GM19395 (cell line): ENCODE results near the gene HDAC6.
"Not testable (repeated sequence)": the region's sequence is repeated elsewhere in the genome, so short reads cannot be mapped to it uniquely, and the experiment has no call there.

Experiments used
- ATAC-seq: cut with Tn5 transposase; IDR thresholded peaks from one replicate; pipeline ENCODE4 v1.9.1; 2021; ENCODE audit warnings: mild to moderate bottlenecking, moderate library complexity; ENCODE audit not compliant: unreplicated experiment

The HDAC6 gene

DNA sequence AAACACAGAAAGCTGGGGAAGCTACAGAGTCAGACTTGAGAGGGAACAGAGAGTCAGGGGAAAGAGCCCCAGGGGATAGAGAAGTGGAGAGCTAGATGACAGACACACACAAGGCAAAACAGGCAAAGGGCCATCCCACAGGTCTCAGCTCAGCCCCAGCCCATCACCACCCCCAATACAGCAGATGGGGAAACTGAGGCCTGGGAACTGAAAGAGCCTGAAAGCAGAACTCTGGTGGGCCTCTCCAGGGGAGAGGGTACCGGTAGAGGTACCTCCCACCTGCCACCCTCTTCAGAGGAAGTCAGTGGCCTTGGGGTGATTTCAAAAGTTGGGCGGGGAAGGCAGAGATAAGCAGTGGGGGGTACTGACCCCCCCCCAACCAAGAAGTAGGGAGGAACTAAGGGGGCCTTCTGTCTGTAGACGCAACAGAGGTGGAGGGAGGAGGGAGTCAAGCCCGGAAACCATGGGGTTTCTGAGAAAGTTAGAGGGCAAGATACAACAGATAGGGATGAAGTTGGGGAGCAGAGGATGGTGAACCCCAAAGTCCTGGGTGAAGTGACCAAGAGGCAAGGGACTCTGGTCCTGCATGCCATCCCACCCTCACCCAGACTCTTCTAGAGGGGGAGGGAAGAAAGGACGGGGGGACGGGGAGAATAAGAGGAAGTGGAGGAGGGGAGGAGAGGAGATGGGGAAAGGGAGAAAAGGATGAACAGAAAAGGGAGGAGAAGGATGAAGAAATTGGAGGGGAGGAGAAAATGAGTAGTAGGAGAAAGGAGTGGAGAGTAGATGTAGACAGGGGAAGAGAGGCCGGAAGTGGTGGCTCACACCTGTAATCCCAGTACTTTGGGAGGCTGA, 12.3 kb upstream of the HDAC6 start:
- ATAC-seq, result no peak

DNA sequence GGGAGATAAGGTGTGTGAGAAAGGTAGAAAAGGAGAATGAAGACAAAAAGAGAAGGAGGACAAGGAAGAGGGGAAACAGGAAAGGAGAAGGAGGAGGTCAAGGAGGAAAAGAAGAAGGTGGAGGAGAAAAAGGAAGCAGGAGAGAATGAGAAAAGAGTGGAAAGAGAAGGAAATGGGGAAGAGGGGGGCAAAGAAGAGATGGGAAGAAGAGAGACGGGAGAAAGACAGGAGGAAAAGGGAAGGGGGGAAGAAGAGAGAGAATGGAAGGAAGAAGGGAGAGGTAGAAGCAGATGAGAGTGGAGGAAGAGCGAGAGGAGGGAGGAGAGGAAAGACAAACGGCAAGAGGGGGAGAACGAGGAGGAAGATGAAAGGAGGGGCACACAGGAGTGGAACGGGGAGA, 11.4 kb upstream of the HDAC6 start:
- no peak for ATAC-seq

DNA sequence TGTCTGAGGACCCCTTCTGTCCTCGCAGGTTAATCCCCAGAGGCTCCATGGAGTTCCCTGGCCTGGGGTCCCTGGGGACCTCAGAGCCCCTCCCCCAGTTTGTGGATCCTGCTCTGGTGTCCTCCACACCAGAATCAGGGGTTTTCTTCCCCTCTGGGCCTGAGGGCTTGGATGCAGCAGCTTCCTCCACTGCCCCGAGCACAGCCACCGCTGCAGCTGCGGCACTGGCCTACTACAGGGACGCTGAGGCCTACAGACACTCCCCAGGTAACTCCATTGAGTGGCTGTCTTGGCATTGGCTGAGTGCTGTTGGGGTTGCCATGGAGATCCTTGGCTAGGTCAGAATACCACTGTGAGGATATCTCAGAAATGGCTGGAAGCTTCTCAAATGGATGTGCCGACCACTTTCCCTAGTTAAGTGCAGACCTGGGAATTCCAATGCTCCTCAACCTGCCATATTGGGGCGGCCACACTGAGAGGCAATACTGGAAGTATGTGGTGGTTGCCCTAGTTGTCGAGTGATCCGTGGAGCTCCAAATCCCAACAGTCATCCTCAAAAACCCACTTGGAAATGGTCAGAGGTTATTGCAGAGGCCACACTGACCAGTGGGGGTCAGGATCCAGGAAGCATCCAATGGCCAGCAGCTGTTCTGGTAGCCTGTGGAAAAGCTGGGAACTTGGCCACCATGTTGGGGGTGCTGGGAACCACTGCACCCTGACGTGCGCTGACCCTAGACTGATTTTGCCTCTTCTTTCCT, 10.6 kb upstream of the HDAC6 start:
- ATAC-seq, result no peak

DNA sequence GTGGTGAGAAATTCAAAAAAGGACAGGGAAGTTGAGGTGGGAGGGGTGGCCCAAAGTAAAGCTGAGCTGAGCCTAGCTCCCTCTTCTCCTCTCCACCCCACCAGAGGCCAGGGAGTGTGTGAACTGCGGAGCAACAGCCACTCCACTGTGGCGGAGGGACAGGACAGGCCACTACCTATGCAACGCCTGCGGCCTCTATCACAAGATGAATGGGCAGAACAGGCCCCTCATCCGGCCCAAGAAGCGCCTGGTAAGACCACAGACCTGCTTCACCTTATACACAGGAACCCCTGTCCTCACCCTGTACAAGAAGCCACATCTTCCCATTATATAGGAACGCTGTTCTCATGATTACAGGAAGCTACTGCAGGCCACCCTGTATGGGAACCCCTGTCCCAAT, 9.6 kb upstream of the HDAC6 start:
- no peak for ATAC-seq

DNA sequence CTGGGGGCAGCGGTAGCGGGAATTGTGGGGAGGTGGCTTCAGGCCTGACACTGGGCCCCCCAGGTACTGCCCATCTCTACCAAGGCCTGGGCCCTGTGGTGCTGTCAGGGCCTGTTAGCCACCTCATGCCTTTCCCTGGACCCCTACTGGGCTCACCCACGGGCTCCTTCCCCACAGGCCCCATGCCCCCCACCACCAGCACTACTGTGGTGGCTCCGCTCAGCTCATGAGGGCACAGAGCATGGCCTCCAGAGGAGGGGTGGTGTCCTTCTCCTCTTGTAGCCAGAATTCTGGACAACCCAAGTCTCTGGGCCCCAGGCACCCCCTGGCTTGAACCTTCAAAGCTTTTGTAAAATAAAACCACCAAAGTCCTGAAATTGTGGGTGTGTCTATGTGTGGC, 7.9 kb upstream of the HDAC6 start:
- no peak for ATAC-seq

DNA sequence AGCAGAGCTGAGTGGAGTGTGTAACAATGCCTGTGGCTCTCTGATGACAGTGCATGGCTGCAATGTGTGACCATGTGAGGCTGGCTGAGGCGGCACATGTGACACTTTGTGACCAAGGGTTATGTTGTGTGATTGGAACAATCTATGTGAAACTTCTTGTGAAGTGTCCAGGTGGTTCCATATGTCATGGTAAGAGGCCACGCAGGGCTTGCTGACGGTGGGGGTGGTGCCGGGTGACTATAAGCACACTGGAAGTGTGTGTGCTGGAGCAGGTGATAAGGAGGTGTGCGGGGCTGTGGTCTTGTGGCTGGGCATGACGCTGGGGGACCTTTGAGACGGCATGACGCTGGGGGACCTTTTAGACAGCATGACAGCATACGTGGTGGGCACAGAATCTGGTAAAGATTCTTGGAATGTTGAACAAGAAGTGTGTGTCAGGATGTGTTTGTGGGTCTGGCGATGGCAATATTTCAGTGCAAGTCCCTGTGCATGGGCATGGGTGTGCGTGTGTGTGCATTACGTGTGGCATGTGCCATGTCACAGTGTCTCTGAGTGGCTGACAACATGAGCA, 7.4 kb upstream of the HDAC6 start:
- ATAC-seq, result no peak

DNA sequence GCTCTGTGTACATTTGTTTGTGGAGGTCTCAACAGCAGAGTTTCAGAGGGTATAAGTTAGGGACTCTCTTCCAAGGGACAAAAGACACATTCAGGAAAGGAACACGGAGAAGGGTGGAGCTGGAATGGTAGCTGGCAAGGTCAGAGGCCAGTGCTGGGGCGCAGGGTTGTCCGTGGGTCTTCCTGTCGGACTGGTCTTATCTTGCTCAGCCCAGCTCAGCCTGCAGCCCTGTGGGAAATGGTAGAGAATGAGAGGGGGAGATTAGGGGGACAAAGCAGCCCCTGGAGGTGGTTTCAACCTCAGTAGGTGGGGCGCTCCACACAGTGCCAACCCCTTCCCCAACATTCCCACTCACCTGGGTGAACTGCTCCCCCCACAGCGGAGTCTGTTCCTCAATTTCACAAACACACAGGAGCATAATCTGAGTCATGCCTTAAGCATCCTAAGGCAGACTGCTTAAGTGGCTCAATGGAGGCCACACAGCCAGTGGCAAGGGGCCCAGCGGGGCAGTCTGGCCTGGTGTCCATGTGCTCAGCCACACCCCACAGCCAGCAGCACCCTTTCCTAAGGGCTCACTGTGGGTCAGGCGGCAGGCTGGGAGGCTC, 6.9 kb upstream of the HDAC6 start:
- no peak for ATAC-seq

DNA sequence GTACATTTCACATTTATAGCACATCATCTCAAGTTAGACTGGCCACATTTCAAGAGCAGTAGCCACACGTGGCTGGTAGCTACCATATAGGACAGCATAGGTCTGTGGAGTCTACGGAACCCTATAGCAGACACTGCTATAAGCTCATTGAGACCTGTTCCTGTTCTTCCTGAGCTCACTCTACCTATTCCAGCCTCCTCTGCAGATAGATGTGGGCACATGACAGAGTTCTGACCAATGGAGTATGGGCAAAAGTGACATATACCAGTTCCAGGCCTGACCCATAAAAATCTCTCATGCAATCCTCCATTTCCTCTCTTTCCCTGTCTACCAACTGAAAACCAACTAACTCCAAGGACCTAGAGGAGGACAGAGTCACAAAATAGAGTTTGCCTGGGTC, 3.5 kb upstream of the HDAC6 start:
- ATAC-seq, result no peak

DNA sequence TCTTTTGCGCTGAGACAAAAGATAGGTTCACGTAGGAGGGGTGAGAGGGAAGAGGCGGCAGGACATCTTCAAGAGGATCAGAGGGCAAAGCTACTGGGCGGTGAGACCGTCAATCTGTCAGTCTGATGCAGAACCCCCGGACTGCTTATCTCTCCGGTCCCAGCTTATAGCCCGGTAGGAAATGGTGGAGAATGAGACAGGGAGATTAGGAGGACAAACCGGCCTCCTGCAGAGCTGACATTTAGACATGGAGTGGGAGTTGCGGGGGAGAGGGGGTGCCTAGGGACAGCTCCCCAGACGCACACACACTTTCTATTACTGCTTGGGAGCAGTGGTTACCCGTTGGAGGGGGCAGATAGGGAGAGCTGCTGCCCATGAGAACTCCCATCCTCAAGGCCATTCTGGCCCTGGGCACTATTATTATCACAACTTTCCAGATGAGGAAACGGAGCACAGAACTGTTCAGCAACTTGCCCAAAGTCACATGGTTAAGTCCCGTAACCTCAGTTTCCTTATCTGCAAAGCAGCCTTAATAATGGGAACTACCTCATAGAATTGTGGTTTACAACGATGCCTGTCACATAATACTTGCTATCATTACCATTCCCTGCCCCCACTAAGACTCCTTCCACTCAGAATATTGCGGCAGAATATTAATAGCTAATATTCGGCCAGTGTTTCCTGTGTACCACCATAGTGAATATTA, 1.1 kb upstream of the HDAC6 start:
- no peak for ATAC-seq

DNA sequence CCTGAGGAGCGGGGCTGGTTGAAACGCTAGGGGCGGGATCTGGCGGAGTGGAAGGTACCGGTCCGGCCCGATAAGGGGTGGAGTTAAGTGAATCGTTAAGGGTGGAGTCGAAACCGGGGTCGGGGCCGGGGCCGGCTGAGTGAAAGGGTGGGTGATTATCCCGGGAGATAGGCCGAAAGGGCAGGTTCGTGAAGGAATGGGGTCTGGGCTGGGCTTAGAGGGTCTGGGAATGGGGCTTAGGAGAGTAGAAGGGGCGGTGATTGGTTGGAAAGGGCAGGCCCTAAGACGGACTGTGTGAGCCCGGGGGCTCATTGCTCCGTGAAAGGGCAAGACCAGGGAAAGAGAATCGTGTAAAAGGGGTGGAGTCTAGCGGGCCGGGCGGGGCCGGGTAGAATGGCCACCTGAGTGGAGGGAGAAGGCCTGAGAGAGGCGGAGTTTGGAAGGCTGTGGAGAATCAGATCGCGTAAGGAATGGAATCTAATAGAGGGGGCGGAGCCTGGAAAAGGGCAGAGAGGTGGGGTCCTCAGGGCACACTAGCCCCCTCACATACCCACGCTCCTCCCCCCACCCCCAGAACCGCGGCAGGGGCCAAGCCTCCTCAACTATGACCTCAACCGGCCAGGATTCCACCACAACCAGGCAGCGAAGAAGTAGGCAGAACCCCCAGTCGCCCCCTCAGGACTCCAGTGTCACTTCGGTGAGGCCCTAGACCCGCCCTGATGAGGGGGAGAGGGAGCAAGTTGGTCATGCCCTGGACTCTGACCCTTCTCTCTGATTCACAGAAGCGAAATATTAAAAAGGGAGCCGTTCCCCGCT, 430 bp downstream of the HDAC6 start:
- peak; percentile 55 for ATAC-seq

DNA sequence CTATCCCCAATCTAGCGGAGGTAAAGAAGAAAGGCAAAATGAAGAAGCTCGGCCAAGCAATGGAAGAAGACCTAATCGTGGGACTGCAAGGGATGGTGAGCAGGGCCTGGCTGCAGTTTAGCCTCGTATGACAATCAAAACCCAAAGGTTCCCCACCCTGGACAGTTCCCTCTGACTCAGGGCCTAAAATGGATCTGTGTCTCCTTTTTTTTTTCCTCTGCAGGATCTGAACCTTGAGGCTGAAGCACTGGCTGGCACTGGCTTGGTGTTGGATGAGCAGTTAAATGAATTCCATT, 986 bp downstream of the HDAC6 start:
- no peak for ATAC-seq

DNA sequence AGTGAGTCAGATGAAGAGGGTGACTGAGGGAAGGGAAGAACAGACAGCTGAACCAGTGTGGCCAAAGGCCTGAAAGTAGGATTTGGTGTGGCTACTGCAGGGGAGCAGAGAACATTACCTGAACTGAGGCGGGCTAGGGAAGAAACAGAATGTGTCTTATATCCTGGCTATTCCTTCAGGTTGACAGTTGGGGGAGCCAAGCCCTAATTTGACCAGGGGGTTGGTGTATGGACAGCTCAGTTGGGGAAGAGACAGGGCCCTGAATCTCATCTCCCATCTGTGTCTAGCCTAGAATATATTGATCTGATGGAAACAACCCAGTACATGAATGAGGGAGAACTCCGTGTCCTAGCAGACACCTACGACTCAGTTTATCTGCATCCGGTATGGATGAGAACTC, 4.2 kb downstream of the HDAC6 start:
- ATAC-seq, result no peak

DNA sequence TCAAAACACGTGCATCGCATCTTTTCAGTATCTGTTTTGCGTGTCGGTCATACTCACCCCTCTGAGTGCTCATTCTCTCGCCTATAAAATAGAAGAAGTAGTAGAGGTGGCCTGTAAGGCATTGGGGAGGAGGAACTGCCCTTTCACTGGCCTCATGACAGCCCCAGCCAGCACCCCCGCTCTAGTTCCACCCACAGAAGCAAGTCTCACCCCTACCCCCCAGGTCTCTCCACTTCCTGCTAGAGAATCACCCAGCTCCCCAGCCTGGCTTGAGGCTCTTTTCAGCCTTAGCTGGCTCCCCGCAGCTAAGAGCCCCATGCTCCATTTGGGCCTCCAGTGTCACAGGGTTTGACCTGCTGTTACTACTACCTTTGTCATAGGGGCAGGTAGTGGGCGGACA, 11.8 kb downstream of the HDAC6 start:
- ATAC-seq, result no peak

DNA sequence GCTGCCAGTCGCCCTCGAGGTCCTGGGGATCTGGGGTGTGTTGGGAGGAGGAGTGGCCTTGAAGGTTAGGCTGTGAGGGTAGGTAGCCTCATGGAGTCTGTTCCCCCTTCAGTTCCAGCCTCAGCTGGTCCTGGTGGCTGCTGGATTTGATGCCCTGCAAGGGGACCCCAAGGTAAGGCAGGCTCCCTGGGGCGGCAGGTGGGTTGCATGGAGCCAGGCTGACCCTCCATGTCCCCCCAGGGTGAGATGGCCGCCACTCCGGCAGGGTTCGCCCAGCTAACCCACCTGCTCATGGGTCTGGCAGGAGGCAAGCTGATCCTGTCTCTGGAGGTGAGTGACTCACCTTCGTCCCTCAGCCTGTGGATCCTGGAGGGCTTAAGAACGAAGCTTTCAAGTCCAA, 12.9 kb downstream of the HDAC6 start:
- ATAC-seq, result no peak

DNA sequence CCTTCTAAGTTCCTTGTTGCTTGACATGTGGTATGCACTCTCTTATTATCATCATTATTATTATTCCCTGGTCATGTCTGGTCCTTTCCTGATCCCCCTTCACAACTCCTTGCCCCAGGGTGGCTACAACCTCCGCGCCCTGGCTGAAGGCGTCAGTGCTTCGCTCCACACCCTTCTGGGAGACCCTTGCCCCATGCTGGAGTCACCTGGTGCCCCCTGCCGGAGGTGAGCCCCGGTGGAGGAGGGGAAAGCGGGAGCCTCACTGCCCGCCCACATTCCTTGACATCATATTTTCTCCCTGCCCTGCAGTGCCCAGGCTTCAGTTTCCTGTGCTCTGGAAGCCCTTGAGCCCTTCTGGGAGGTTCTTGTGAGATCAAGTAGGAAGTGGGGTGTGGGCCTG, 13.4 kb downstream of the HDAC6 start:
- no peak for ATAC-seq

DNA sequence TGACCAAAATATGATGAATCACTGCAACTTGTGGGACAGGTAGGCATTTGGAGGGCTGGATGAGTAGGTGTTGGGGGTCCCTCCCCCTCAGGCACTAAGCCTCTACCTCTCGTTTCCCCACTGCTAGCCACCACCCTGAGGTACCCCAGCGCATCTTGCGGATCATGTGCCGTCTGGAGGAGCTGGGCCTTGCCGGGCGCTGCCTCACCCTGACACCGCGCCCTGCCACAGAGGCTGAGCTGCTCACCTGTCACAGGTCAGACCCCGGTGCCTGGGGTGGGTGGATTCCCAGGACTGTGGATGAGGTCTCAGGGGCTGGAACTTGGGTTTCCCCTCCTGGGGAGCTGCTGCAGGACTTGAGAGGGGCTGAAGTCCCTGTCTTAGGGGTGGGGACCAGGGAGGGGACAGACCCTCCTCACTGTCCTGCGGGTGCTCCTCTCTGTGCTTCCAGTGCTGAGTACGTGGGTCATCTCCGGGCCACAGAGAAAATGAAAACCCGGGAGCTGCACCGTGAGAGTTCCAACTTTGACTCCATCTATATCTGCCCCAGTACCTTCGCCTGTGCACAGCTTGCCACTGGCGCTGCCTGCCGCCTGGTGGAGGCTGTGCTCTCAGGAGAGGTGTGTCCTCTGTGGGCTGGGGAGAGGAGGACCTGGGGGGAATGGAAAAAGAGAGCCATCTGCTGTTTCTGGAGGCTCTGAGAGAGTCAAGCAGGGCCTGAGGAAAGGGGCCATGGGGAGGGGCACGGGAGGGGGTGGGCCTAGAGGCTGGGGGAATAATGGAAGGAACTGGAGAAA, 14.3 kb downstream of the HDAC6 start:
- ATAC-seq, result no peak

DNA sequence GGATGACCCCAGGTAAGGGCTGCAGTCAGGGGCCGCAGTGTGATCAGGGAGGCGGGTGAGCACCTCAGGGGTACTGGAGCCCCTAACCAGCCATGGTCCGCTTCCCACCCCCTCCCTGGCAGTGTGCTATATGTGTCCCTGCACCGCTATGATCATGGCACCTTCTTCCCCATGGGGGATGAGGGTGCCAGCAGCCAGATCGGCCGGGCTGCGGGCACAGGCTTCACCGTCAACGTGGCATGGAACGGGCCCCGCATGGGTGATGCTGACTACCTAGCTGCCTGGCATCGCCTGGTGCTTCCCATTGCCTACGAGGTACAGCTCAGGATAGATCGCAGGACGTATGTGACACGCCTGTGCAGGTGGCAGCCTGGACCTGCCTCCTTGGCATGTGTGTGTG, 16.2 kb downstream of the HDAC6 start:
- no peak for ATAC-seq

DNA sequence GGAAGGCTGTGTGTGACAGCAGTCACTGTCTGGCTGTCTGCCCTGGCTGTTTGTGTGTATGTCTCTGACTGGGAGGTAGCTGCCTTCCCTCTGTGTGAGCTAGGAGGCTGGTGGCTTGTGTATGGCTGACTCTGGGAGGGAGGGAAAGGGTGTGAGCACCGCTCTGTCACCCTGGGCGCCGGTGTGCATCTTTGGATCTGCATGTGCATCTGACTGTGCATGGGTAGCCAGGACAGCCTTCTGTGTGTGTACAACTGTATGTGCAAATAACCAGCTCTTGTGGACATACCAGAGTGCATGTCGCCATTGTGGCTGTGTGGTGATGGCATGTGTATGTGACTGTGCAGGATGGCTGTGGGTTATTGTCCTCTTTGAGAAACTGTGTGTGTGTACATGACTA, 17.0 kb downstream of the HDAC6 start:
- ATAC-seq, result no peak

DNA sequence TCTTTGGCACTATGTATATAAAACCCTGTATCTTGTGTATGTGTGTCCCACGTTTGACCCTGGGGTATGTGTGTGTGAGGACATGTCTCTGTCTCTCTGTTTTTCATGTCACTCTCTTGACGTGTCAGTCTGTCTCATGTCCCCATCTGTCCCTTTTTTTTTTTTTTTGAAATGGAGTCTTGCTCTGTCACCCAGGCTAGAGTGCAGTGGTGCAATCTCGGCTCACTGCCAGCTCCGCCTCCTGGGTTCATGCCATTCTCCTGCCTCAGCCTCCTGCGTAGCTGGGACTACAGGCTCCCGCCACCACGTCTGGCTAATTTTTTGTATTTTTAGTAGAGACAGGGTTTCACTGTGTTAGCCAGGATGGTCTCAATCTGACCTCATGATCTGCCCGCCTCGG, 17.5 kb downstream of the HDAC6 start:
- not testable (repeated sequence) for ATAC-seq

DNA sequence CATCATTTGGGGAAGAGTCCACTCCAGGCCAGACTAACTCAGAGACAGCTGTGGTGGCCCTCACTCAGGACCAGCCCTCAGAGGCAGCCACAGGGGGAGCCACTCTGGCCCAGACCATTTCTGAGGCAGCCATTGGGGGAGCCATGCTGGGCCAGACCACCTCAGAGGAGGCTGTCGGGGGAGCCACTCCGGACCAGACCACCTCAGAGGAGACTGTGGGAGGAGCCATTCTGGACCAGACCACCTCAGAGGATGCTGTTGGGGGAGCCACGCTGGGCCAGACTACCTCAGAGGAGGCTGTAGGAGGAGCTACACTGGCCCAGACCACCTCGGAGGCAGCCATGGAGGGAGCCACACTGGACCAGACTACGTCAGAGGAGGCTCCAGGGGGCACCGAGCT, 21.2 kb downstream of the HDAC6 start:
- no peak for ATAC-seq
